SU-DHL-6 (cell line): Measurements from ENCODE around the gene PKDREJ.

ENCODE experiments used
- EZH2phosphoT487 ChIP-seq: fragments of 200-600 bp; sonication (generic), shearing (Covaris generic); conservative IDR thresholded peaks from 2 replicates; pipeline ENCODE4 v1.6.1; 2018; ENCODE audit warnings: mild to moderate bottlenecking, antibody characterized with exemption, low read length, moderate library complexity, mixed read lengths
- TF ChIP-seq, protein P1 (sequence below): fragments of 200-600 bp; sonication (generic); IDR thresholded peaks from one replicate; pipeline ENCODE4 v1.5.1; 2017; ENCODE audit warnings: antibody characterized with exemption, mild to moderate bottlenecking, low read length, moderate library complexity; ENCODE audit not compliant: insufficient read depth, poor library complexity, severe bottlenecking

DNA sequence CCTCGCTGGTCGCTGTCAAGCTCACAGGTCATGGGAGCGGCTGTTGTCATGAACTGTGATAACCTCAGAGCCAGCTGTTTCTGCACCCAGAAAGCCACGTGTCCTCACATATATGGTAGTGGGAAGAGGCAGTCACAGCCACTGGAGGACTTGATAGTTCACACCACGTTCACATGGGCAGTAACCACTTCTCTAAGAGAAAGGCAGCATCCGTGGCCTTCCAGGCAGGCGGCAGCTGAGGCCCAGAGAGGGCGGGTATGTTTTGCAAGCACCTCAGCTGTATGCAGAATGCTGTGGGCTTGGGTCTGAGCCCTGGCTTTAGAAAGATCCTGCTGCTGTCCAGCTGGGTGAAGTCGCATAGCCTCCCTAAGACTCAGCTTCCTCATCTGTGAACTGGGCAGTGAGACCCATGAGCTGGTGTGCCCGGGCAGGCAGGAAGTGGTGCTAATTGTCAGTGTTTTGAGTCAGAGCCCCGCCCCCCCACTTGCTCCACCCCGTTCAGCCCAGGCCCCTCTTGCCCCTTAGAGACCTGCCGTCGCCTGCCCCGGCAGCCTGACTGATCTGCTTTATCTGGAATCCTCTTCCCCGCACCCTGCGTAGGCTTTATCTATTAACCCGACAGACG, 18.0 kb upstream of the PKDREJ start:
- TF ChIP-seq, protein P1, sequence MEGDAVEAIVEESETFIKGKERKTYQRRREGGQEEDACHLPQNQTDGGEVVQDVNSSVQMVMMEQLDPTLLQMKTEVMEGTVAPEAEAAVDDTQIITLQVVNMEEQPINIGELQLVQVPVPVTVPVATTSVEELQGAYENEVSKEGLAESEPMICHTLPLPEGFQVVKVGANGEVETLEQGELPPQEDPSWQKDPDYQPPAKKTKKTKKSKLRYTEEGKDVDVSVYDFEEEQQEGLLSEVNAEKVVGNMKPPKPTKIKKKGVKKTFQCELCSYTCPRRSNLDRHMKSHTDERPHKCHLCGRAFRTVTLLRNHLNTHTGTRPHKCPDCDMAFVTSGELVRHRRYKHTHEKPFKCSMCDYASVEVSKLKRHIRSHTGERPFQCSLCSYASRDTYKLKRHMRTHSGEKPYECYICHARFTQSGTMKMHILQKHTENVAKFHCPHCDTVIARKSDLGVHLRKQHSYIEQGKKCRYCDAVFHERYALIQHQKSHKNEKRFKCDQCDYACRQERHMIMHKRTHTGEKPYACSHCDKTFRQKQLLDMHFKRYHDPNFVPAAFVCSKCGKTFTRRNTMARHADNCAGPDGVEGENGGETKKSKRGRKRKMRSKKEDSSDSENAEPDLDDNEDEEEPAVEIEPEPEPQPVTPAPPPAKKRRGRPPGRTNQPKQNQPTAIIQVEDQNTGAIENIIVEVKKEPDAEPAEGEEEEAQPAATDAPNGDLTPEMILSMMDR, result no peak
- TF ChIP-seq EZH2phosphoT487, result no peak
